ENCODE measurements around the gene FHOD1.

GRCh38 chr16:67245186-67245585 is 2.1 kb downstream of the FHOD1 start:
- TF ChIP-seq CTCF (IDR thresholded peaks at IDR 0.05; ENCODE audit: low read length) (no peak), EZH2 (IDR thresholded peaks at IDR 0.05; ENCODE audit: borderline replicate concordance, low read length) (no peak)
